ENCODE data around the gene LRRC15. TPM values are rescaled to one million over a fixed set of nuclear protein-coding genes. Genes with fewer than 3 reads are reported as not detected.

Gene LRRC15
- total RNA-seq, 1 experiment from 2014 or later = not detected

DNA sequence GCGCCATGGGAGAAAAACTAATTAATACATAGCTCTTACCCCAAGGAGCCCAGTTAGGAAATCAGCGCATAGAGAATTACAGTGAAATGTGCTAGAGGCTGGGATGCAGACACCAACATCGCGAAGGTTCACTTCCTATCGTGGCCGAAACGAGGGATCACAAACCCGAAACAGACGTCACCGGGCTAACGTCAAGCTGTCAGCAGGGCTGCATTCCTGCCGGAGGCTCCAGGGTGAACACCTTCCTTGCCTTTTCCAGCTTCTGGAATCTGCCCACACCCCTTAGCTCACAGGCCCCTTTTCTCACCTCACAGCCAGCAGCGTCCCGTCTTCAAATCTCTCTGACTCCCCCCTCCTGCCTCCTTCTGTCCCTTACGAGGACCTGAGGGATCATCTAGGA is 16.5 kb upstream of the LRRC15 start:
- Mint-ChIP-seq H3K4me3 (ENCODE audit: low read depth, unreplicated experiment) (no peak overlapping the region), H3K27ac (ENCODE audit: unreplicated experiment) (no peak overlapping the region), H3K4me1 (ENCODE audit: low read depth, unreplicated experiment) (no peaks in the 10 kb centered on the region), H3K9me3 (ENCODE audit: low read depth, unreplicated experiment) (peaks cover 13% of the 10 kb centered on the region), H3K27me3 (ENCODE audit: unreplicated experiment) (peaks cover 93% of the 10 kb centered on the region), H3K36me3 (ENCODE audit: insufficient read depth, unreplicated experiment) (no peaks in the 10 kb centered on the region)
- intact Hi-C loops (cut with micrococcal nuclease; ENCODE audit: unreplicated experiment) = no loop called here
- DNase-seq = no peak
- TF ChIP-seq CTCF (IDR thresholded peaks at IDR 0.05; ENCODE audit: unreplicated experiment) = no peak
- CTCF ChIA-PET = interaction anchor here (1.4 to 1.9 kb wide), 2 partner anchors 9 to 13 kb away, joined by 5 read pairs; partner anchors contain the start of gene GP5
- no TSS peak for BruUV-seq (replicated peaks)

GRCh38 chr3:194384569-194385001 is 15.0 kb upstream of the LRRC15 start:
- peaks cover 2% of the 10 kb centered on the region for H3K9me3 Mint-ChIP-seq (ENCODE audit: low read depth, unreplicated experiment)
- H3K27ac Mint-ChIP-seq (ENCODE audit: unreplicated experiment) = no peak overlapping the region
- H3K36me3 Mint-ChIP-seq (ENCODE audit: insufficient read depth, unreplicated experiment) = no peaks in the 10 kb centered on the region
- BruUV-seq (replicated peaks) = no TSS peak
- H3K4me1 Mint-ChIP-seq (ENCODE audit: low read depth, unreplicated experiment) = no peaks in the 10 kb centered on the region
- intact Hi-C loops (cut with micrococcal nuclease; ENCODE audit: unreplicated experiment) = no loop called here
- peaks cover 93% of the 10 kb centered on the region for H3K27me3 Mint-ChIP-seq (ENCODE audit: unreplicated experiment)
- H3K4me3 Mint-ChIP-seq (ENCODE audit: low read depth, unreplicated experiment) = no peak overlapping the region
- CTCF ChIA-PET = no interaction called here
- no peak for DNase-seq
- TF ChIP-seq CTCF (IDR thresholded peaks at IDR 0.05; ENCODE audit: unreplicated experiment) = no peak

DNA sequence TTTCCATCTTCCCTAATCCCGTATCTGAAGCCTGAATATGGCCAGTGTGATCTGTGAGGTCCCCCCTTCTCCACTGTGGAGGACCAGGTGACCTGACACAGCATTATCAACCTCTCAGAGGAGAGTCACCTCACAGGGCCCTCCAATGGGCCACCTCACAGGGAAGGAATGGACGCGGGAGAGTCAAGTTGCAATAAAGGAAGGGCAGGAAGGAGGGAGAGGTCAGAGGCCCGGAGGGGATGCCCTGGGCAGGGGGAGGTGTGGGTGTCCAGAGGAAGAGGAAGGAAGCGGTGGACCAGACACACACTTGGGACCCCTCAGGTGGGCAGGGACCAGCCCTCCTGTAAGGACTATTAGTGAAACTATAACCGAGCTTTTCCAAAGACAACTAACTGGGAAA is 14.6 kb upstream of the LRRC15 start:
- no peak for DNase-seq
- H3K4me3 Mint-ChIP-seq (ENCODE audit: low read depth, unreplicated experiment) = no peak overlapping the region
- no peak overlapping the region for H3K27ac Mint-ChIP-seq (ENCODE audit: unreplicated experiment)
- H3K4me1 Mint-ChIP-seq (ENCODE audit: low read depth, unreplicated experiment) = no peaks in the 10 kb centered on the region
- no peak for TF ChIP-seq CTCF (IDR thresholded peaks at IDR 0.05; ENCODE audit: unreplicated experiment)
- no peaks in the 10 kb centered on the region for H3K36me3 Mint-ChIP-seq (ENCODE audit: insufficient read depth, unreplicated experiment)
- intact Hi-C loops (cut with micrococcal nuclease; ENCODE audit: unreplicated experiment) = no loop called here
- no TSS peak for BruUV-seq (replicated peaks)
- no peaks in the 10 kb centered on the region for H3K9me3 Mint-ChIP-seq (ENCODE audit: low read depth, unreplicated experiment)
- H3K27me3 Mint-ChIP-seq (ENCODE audit: unreplicated experiment) = peaks cover 93% of the 10 kb centered on the region
- CTCF ChIA-PET = no interaction called here

DNA sequence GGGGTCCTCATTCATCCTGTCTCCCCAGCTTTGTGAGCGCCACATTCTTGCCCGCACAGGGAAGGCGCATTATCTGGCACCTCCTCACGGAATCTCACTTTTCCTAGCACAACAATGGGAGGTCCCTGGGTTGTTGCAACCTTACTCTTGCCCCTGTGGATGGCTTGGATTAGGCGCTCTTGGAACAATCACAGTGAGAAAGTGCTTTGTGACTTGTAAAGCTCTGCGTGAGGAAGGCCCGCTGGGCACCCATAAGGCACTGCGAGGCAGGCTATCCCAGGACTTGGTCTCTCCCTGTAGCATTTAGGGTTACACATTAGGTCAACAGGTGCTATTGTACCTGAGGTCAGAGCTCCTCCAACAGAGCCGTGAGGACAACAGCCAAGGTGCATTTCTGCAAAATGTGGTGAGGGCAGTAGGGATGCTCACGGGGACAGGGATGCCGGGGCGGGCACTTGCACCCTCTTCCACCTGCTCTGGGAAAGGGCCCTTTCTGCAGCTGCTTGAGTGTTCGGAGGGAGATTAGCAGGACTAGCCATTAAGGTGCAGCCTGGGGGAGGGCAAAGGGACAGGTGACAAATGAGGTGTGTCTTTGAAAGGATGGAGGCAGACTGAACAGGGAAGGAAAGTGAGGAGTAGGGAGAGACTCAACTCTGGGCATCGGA is 13.9 kb upstream of the LRRC15 start:
- BruUV-seq (replicated peaks) = no TSS peak
- CTCF ChIA-PET = interaction anchor here (1.0 kb wide), 1 partner anchor 14 kb away, joined by 6 read pairs; no protein-coding TSS in a partner anchor
- intact Hi-C loops (cut with micrococcal nuclease; ENCODE audit: unreplicated experiment) = no loop called here
- Mint-ChIP-seq H3K27me3 (ENCODE audit: unreplicated experiment) (peaks cover 100% of the 10 kb centered on the region), H3K9me3 (ENCODE audit: low read depth, unreplicated experiment) (no peaks in the 10 kb centered on the region), H3K36me3 (ENCODE audit: insufficient read depth, unreplicated experiment) (no peaks in the 10 kb centered on the region), H3K4me1 (ENCODE audit: low read depth, unreplicated experiment) (no peaks in the 10 kb centered on the region), H3K4me3 (ENCODE audit: low read depth, unreplicated experiment) (no peak overlapping the region), H3K27ac (ENCODE audit: unreplicated experiment) (no peak overlapping the region)
- DNase-seq = no peak
- no peak for TF ChIP-seq CTCF (IDR thresholded peaks at IDR 0.05; ENCODE audit: unreplicated experiment)

Measured in Calu3 (cell line).